KOPT-K1 (cell line): Measurements from ENCODE around the gene KDM5B.

Experiments used
- H3K27ac ChIP-seq: fragments of 200-600 bp; sonication (generic); 2 replicates; pipeline ENCODE4 v1.5.1; 2016; ENCODE audit warnings: antibody characterized with exemption, mild to moderate bottlenecking, low read depth, low read length; ENCODE audit not compliant: poor library complexity, severe bottlenecking
- H3K36me3 ChIP-seq: fragments of 200-600 bp; sonication (generic); 2 replicates; pipeline ENCODE4 v1.5.1; 2017; ENCODE audit warnings: antibody characterized with exemption, mild to moderate bottlenecking, low read length, moderate library complexity; ENCODE audit not compliant: insufficient read depth
- H3K9me3 ChIP-seq: fragments of 200-600 bp; sonication (generic); 2 replicates; pipeline ENCODE4 v1.5.1; 2017; ENCODE audit warnings: antibody characterized with exemption, low read length, mild to moderate bottlenecking; ENCODE audit not compliant: insufficient read depth, poor library complexity, severe bottlenecking

The KDM5B gene

DNA sequence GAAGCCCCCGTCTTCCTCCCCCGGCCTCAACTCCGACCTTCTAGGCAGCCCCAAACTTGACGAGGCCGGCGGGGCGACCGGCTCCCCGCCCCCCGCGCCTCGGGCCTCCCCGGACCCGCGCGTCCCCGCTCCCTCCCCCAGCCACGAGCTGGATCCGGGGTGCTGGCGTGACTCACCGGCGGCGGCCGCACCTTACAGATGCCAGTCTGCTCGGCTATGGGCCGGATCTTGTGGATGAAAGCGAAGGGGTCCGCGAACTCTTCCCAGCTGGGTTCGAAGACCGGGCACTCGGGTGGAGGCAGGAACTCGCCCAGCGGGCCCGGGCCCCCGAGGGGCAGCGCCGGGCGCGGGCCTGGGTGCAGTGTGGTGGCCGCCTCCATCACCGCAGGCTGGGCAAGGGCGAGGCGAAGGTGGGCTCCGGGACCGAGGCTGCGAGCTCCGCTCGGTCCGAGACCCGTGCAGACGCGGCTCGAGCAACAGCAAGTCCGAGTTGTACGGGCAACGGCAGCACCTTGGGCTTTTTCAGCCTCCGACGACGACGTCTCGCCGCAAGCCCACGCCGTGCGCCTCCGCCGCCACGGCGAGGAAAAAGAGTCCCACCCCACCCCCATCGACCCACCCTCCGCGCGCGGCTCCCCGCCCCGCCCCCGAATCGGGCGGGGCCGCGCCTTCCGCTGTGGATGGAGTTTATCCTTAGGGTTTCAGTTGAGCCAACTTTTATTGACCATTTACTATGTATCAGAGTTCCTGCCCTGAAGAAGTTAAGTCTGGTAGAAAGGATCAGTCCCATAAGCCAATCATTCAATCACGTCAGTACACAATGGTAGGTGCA, at the start of gene KDM5B:
TSS of gene KDM5B (minus strand) at position 496 of the 832 bp plus-strand sequence. CDS start at position 380, 116 bp downstream.
- Histone ChIP-seq H3K9me3 (peaks cover 12% of the 10 kb centered on the region), H3K36me3 (no peaks in the 10 kb centered on the region), H3K27ac (no peak within 1 kb of the TSS)

DNA sequence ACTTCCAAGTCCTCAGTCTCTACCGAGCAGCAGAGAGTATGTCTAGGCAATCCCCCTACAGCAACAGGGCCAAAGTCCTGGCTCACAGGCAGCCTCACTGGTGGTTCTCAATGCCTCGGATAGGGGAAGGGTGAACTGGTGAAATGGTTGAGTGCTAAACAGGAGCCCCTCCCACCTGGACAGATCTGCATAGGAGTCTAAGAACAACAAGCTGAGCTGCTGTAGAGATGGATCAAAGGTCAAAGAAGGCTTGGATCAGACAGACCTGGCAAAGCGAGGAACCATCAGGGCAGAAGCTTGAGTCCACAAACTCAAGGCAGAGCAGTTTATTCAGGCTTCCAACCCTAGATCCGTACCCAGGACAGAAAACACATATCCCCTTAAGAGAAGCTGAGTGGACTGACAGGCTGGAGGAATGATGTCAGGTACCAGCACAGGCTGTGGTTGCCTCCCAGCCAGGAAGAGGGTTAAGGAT, 49.0 kb upstream of the KDM5B start:
- no peaks in the 10 kb centered on the region for H3K9me3 ChIP-seq
- no peaks in the 10 kb centered on the region for H3K36me3 ChIP-seq
- no peak overlapping the region for H3K27ac ChIP-seq

DNA sequence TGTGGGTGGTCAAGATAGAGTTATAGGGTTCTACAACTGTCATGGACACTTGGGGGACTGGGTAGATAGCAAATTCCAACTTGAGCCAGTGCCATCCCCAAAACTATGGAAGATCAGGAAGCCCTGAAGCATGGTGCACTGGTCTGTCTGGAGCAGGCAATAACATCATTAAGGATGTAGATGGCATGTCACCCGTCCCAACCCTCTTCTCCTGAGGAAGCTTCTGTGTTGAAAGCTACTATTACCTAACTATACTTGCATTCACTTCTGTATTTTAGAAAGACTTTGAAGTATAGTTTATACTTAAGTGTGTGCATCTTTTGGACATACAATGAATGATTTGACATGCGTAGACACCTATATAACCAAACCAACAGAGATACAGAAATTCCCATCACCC, 47.8 kb upstream of the KDM5B start:
- H3K9me3 ChIP-seq, result no peaks in the 10 kb centered on the region
- H3K36me3 ChIP-seq, result no peaks in the 10 kb centered on the region
- H3K27ac ChIP-seq, result no peak overlapping the region

DNA sequence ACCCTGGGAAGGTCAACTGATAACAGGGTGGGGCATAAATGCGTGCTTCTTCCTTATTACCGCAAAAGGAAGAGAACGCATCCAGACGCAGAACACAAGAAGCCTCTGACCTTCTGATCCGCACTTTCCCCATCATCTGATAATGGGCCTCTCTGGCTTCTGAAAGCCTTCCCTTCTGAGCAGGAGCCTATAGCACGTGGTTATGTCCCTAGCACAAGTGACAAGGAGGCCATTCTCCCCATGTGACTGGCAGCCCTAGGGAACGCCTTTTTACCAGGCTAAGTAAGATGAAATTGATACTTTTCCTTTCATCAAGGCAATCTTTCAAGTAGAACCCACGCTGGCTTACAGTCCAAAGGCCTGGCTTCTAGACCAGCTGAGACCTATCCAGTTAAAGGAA, 46.6 kb upstream of the KDM5B start:
- no peaks in the 10 kb centered on the region for H3K36me3 ChIP-seq
- H3K27ac ChIP-seq, result no peak overlapping the region
- no peaks in the 10 kb centered on the region for H3K9me3 ChIP-seq

DNA sequence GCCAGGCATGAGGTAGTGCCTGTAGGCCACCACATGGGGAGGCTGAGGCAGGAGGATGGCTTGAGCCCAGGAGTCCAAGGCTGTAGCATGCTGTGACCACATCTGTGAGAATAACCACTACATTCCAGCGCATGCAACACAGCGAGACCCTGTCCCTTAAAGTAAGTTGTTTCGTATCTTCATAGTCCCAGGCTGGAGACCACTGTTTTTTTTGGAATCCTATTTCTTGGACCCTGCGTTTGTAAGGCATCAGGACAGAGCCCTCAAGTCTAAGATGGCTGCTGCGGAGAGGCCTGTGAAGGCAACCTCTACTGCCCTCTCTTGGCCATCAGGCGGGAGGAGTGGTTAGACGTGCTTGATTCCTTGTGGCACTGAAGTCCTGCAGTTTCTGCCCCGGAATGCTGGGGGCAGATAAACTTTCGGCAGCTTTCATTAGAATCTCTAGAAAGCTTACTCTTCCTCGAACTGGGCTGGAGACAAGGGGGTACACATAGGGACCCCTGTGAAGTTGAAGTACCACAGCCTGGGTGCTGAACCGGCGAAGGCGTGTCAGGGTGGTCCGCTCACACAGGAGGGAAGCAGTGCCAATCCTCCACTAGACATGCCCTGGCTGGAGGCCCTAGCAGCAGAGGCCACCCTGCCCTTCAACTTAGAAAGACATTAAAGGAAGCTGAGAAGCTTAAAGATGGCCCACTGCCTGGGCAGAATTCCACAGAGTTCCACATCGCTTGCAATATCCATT, 44.1 kb upstream of the KDM5B start:
- Histone ChIP-seq H3K27ac (no peak overlapping the region), H3K9me3 (no peaks in the 10 kb centered on the region), H3K36me3 (no peaks in the 10 kb centered on the region)

DNA sequence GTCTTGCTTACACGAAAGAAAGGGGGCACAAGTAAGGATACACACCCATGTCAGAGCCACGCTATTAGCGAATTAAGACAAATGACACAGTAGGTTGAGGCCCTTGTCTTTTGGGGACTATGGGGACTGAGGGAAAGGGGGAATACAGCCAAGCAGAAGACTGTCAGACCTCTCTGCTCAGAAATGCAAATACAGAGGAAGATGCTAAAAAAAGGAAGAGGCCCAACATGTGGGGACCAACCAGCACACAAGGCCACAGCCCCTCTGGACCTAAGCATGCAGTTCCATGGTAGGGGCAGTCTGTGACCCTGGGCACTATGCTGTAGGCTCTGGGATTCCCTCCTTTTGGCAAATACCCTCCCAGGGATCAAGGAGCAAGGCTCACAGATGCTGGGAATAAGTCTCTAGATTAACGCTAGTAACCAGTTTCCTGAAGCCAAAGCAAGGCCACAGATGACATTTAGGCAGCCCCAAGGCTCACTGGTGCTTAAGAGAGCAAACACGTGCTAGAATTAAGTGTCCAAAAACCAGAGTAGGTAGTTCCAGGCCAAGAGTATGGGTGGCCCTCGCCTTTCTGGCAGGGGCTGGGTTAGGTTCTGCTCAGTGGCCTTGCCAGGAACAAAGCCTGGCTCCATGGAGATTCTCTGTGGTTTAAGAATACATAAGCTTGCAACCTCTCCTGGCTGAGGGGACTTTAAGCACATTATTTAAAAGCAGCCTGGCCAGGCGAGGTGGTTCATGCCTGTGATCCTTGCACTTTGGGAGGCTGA, 42.6 kb upstream of the KDM5B start:
- H3K27ac ChIP-seq, result no peak overlapping the region
- H3K9me3 ChIP-seq, result no peaks in the 10 kb centered on the region
- no peaks in the 10 kb centered on the region for H3K36me3 ChIP-seq

DNA sequence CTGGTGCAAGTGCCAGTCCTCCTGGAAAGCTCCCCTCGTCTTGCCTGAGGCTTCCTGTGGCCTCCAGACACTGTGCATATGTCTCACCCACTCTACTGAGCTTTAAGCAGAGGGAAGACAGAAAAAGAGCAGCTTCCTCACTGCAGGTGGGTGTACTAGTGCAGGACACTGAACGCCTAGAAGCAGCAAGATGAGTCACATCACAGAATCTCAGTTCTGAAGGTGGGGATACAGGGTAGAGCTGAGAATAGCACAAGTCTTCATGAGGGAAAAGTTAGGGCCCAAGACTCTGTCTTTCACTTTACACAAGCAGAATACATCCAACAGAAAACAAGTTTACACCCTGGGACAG, 39.9 kb upstream of the KDM5B start:
- no peak overlapping the region for H3K27ac ChIP-seq
- no peaks in the 10 kb centered on the region for H3K9me3 ChIP-seq
- no peaks in the 10 kb centered on the region for H3K36me3 ChIP-seq

DNA sequence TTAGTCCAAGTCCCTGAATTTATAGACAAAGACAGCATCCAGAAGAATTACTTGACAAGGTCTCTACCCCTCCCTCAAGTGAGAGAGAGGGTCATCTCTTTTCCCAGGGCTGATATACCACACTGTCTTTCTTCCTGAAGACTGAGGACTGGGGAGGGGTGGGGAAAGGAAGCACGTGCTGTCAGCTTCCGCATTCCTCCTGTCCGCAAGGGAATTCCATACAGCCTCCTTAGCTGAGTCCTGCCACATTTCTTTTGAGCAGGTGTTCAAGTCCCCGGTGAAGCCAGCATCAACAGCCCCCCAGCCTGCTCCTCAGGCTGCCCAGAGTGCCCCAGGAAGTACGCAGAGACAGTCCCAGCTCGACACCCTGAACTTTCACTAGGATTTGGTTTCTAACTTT, 36.7 kb upstream of the KDM5B start:
- H3K9me3 ChIP-seq, result no peaks in the 10 kb centered on the region
- no peaks in the 10 kb centered on the region for H3K36me3 ChIP-seq
- H3K27ac ChIP-seq, result no peak overlapping the region

DNA sequence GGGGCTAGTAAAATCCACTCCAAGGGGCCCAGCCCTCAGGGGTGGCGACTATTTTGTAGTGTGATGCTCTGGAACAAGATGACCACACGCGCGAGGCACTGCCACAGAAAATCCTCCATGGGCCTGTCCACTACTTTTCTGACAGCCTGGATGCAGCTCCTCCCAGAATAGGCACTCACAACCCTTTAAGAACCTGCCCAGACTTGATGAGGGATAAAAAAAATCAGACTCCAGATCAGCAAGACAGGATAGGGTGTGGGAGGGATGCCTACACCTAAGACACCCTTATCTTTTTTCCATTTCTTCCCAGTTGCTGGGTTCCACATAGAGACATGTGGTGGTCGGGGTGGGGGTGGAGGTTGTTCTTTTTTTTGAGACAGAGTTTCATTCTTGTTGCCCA, 36.0 kb upstream of the KDM5B start:
- H3K36me3 ChIP-seq, result no peaks in the 10 kb centered on the region
- no peaks in the 10 kb centered on the region for H3K9me3 ChIP-seq
- no peak overlapping the region for H3K27ac ChIP-seq

DNA sequence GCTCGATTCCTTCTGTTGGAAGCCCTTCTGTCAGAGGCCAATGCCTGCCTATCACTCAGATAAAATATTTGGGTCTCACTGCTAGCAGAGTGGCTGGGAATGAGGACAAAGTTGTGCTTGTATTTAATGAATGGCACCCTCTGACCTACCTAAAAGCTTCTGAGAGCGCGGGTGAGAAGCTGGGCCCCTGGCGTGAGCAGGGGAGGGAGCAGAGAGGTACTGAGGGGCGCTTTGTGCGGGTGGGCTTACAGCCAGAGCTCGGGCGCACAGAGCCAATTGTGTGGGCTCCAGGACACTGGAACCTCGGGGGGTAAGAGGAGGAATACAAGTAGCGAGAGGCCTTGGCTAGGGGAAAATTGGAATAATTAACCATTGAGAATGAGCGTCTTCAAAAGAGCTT, 34.9 kb upstream of the KDM5B start:
- no peak overlapping the region for H3K27ac ChIP-seq
- no peaks in the 10 kb centered on the region for H3K36me3 ChIP-seq
- H3K9me3 ChIP-seq, result no peaks in the 10 kb centered on the region

DNA sequence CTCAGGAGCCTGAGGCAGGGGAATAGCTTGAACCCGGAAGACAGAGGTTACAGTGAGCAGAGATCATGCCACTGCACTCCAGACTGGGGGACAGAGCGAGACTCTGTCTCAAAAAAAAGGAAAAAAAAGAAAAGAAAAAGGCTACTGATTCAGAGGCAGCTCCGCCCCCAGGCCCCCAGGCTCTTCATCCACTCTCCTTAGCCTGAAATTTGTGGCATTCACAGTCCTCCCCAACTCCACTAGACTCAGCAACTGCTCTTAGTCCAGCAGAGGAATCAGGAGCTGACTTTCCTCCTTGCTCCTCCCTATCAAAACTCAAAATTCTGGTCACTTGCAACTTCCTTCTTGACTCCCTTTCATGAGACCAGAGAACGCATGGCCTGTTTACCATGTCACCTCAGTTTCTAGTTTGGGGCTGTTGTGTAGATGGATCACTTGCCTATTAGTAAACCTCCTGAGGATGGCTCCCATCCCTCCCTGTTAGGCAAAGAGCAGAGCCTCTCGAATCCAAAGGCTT, 29.6 kb upstream of the KDM5B start:
- no peak overlapping the region for H3K27ac ChIP-seq
- H3K36me3 ChIP-seq, result no peaks in the 10 kb centered on the region
- no peaks in the 10 kb centered on the region for H3K9me3 ChIP-seq

DNA sequence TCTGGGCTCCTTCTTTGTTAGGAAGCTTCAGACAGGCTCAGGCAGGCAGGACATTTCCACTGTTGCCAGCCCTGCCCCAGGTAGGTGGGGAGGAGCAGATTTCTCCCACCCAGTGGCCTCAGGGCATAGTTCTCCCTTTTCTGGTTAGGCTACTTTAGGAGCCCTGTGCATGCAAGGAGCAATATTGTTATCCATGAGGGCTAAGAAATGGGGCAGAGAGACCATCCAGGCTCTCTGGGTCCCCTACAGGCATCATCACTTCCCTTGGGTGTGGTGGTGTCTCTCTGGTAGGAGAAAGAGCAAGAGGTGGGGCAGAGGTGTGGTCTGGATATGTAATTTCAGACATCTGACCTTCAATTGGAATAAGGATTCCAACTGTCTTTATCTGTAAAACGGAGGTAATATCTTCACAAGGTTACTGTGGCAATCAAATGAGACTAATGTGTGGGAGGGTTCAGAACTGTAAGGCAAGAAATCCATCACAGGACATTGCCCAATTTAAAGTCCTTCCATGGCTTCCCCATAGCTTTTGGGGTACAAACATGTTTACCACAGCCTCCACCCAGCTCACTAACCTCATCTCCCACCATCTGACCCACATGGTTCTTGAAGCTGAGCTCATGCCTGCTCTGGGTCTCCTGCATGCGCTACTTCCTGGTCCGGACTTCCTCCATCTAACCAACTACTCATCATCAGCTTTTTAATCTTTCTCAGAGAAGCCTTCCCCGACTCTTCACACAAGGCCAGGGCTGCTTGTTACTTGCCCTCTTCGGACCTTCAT, 28.6 kb upstream of the KDM5B start:
- Histone ChIP-seq H3K36me3 (no peaks in the 10 kb centered on the region), H3K27ac (no peak overlapping the region), H3K9me3 (no peaks in the 10 kb centered on the region)

DNA sequence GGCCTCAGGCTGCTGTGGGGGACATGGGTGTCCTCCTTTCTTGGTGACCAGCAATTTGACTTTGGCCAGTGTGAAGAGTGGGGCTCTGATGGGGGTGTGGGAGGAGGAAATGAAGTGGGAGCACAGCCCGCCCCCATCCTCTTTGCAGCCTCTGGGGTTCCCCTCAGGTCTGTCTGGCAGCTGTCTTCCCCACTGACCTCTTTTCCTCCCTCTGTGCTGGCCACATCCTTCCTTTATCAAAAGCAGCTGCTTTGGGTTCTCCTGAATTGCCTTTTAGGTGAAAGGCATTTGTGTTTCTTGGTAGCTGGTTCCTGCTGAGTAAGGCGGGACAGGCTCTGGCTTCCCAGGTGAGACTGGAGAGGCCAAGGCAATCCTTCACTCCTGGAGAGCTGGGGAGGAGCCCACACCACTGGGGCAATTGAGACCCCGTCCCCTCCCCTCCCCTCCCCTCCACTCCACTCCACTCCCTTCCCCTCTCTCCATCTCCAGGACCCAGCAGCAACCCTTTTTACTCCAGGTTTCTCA, 27.4 kb upstream of the KDM5B start:
- Histone ChIP-seq H3K27ac (no peak overlapping the region), H3K9me3 (no peaks in the 10 kb centered on the region), H3K36me3 (no peaks in the 10 kb centered on the region)

DNA sequence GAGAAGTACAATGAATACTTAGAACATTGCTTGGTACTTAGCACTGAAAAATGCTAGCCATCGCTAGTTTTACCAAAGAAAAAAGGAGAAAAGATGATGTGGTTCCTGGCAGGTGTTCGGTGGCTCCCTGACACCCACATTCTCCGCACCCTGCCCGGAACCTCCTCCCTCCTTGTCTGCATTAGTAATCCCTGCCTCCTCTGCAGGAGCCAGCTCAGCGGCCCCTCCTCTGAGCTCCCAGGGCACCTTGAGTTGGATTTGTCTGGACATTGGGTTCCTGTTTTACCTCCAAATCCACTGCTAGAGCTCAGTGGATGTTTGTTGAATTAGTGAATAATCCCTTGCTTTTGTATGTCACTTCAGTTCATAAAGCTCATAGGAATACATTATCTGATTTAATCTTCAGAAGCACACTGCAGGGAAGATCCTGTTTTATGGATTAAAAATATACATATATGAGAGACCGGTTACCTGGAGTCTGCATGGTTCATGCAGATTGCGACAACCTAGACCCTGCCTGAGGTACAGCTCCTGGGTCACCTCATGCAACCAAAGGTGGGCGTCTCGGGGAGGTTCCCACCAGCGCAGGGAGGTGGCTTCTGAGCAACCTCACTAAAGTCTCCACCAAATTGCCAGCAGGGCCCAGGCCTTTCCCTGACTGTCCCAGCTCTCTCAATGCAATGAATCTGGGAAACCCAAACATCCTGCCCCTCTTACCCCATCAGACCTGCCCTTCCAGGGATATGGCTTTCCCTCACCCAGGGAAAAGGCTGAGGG, 26.7 kb upstream of the KDM5B start:
- Histone ChIP-seq H3K36me3 (no peaks in the 10 kb centered on the region), H3K9me3 (no peaks in the 10 kb centered on the region), H3K27ac (no peak overlapping the region)
